GM21576 (cell line): Measurements from ENCODE around the gene MYO7A.

Experiments
- ATAC-seq: cut with Tn5 transposase; IDR thresholded peaks from one replicate; pipeline ENCODE4 v1.9.1; 2021; ENCODE audit warnings: mild to moderate bottlenecking, moderate library complexity; ENCODE audit not compliant: unreplicated experiment

MYO7A gene

DNA sequence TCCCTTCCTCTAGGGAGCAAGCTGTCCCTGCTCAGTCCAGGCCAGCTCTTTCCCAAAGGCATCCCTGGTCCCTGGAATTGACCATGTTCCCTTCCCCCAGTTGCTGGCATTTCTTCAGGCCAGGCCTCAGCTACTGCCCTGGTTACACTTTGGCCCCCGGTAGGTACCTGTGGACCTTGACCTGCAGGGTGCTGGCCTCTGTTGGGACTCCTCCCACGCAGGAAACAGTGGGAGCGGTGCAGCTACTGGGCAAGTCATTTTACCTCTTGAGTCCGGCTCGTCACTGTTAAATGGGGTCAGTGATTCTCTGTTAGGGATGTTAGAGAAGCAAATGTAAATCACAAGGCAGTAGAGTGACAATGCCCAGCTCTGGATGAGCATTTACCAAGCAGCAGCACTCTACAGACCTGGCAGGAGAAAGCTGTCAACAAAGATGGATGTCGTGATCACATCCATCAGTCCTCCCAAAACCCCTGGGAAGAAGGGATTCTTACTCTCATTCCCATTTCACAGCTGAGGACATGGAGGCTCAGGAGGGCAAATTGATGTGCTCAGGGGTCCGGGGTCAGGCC lies 16.9 kb downstream of the MYO7A start:
- ATAC-seq: no peak

DNA sequence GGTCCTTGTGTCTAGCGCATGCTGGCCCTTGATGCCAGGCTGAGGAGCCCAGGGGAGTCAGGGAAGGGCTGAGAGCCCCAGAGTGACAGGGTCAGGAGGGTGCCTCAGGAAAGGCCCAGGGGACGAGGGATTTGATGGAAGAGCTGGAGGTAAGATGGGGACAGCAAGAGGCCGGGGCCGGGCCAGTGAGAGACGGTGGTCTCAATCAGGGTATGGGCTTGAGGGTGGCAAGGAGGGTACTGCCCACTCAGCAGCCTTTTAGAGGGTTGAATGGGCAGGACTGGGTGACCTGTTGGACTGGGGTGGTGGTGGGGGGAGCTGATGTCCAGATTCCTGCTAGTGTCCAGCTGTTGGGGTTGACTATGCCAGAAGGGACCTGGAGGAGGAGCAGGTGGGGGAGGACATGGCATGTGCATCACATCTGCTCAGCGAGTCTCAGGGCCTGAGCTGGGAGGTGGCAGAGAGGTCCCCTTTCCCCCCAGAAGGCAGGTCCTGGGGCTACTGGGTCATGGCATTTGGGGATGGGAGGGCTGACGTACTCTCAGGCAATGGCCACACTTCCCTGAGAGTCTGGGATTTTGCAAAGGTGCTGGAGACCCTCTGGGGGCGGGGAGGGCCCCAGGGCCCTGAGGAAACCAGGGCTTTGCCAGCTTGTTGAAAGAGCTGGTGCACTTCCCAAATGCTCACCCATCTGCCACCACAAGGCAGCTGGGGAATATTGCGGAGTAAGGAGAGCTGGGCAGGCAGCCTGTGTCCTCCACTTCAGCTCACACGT lies 18.4 kb downstream of the MYO7A start:
- ATAC-seq: no peak

DNA sequence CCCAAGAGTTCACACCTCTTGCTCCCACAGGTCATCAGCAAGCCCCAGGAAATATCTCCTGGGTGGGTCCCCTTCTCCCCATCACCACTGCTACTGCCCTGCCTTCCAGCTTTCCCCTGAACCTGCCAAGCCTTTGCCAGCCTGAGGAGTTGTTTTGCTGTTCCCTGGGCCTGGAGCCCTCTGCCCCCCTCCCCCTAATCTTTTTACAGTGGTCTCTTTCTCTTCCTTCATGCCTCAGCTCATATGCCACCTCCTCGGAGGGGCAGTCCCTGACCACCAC lies 18.9 kb downstream of the MYO7A start:
- ATAC-seq: no peak

DNA sequence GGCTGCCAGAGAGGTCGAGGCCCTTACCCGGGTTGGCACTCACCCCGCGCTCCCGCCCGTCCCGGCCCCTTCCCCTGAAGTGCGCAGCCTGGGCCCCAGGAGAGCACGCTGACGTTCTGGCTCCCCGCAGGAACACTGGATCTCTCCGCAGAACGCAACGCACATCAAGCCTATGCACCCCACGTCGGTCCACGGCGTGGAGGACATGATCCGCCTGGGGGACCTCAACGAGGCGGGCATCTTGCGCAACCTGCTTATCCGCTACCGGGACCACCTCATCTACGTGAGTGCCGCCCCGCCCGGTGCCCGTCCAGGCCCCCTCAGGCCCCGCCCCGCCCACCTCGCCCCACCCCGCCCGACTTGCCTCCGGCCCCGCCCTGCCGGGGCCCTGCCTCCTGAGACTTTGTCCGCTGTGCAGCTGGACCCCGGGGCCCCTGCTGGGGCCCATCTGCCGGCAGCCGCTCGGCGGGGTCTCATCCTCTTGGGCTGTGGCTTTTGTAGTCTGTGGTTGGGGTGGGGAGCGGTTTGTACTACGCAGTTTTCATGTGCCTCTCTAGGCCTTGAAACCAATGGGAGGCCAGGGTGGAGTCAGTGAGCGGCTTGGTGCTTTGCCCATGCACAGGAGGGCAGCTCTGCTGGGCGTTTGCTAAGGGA lies 19.7 kb downstream of the MYO7A start:
- ATAC-seq: no peak

DNA sequence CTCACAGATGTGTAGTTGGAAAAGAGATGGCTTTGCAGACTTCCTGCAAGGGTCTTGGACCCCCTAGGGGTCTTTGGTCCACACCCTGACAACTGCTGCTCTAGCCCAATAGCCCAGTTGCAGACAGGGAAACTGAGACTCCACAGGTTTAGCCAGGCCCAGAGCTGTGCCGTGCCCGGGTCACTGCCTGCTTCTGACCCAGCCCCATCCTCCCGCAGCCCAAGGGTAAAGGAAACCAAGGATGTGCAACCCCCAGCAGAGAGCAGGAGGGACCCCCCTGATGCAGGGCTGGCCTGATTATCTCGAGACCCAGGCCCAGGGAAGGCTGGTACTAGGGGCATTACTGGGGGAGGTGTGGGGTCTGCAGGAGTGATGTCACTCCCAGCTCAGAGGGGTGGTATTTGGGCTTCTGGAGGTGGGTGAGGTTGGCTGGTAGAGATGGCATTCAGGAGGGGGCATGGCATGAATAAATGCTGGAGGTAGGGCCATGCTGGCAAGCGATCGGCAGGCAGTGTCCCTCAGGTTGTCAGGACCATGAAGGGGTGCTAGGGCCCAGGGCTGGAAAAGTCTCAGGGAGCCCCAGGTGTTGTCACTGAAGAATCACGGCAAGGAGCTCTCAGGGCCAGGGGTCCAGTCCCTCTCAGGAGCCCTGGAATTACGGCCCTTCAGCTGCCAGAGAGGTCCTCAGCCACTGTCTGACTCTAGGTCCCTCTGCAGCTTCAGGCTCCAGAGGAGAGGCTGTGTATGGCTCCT lies 21.1 kb downstream of the MYO7A start:
- ATAC-seq: no peak

DNA sequence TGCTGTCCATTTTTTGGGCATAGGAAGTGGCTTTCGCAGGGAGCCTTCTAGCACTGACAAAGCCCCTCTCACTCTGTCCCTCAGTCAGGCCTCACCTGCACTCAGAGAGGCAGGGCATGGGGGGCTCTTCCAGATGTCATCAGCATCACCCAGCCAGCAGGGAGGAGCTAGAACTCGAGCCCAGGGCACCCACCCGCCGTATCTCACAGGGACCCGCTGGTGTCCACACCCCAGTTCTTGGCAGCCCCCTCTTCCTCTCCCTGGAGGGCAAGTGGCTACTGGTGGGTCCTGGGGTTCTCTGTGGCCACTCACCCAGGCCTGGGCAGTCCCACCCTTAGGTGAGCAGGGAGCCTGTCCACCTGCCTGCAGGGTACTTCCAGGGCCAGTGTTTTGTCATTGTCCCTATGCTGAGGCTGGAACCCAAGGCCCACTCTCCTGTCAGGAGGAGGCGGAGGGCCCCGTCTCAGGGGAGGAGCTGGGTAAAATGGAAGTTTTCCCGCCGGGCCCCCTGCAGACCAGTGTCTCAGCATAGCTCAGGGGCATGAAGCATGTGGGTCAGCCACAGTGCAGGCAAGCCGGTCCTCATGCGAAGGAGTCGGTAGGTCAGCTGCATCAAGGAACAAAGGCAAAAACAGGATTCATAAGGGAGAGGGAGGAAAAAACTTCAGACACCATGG lies 21.8 kb downstream of the MYO7A start:
- ATAC-seq: no peak

DNA sequence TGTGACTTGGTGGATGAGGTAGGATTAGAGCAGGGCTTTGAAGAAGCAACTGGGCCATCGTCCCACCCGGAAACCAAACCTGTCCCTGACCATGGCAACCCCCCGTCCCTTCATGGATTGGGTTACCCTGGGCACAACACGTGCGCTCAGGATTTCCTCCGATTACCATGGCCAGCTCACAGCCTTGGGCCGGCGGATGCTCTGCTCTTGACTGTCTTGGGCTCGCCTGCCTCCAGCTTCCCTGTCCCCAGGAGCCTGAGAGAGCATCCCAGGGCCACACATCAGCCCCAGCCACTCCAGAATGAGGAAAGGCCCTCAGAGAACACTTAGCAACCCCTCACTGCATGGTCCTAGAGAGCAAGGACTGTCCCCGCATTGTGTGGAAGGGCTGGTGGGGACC lies 22.8 kb downstream of the MYO7A start:
- no peak for ATAC-seq

DNA sequence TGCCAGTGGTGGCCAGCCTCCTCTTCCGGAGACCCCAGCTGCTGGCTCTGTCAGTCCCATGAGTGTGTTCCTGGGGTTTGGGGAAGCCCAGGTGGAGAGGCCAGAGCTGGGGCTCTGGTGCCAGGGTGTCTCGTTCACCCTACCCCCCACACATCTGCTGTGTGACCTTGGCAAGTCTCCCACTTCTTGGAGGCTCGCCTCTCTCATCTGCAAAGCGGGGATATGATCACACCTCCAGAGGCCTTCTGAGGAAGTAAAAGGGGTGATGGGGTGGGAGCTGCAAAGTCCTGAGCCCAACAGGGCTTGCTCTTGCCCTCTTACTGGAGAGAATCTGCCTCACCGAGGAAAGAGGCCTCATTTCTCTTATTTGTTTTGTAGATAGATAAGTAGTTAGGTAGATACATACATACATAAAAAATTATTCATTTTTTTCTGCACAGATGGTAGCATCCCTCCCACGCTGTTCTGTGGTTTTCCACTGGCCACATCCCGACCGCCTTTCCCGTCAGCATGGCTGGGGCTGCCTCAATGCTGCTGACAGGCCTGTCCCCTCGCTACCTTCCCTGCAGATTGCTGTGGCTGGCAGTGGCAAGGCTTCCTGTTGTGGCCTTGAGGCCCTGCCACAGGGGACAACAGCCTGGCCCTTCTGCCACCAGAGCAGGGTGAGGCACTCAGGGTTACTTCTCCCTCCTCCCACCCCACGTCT lies 23.9 kb downstream of the MYO7A start:
- ATAC-seq: no peak

DNA sequence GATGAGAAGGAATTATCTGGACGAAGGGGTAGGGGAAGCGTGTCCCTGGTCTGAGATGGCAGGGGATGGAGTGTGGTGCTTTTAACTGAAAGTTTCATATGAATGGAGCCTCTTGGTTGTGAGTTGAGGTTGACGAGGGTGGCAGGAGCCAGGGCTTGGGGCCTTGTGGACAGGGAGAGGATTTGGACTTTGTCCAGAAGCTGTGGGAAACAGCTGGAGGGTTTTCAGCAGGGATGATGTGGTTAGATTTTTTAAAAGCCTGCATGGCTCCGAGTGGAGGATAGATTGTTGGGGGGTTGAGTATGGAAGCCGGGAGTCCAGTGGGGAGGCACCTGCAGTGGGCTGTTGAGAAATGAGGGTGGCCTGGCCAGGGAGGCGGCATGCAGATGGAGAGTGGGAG lies 24.8 kb downstream of the MYO7A start:
- ATAC-seq: no peak

DNA sequence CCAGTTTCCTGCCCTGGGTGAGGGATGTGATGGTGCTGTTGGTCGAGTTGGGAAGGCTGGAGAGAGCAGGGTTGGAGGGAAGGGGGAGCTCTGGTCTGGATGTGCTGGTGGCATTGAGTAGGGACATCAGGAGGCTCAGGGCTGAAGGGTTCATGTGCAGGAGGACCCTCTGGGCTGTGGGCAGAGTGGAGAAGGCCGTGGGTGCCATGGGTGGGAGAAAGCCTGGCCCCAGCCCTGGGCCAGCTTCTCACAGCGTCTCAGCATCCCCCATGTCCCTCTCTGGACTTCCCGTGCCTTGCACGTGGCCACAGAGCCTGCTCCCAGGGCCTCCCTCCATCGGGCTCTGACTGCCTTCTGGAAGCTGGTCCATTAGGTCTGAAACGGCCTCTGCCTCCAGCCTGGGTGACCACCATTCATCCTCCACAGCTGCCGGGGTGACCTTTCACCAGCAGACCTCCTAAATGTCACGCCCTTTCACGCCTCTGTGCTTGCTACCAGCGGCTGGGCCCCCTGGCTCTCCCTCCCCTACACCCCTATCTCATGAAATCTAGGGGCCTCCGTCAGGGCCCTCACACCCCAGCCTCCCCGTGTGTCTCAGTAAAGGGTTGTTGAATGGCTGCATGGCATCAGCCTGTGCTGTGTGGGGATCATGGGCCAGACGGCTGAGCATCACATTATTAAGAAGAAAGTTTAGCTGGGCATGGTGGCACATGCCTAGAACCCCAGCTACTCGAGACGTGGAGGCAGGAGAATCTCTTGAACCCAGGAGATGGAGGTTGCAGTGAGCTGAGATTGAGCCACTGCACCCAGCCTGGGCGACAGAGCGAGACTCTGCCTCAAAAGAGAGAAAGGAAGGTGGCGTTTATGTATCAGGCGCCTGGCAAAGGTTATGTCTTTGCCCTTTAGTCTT lies 25.5 kb downstream of the MYO7A start:
- no peak for ATAC-seq

DNA sequence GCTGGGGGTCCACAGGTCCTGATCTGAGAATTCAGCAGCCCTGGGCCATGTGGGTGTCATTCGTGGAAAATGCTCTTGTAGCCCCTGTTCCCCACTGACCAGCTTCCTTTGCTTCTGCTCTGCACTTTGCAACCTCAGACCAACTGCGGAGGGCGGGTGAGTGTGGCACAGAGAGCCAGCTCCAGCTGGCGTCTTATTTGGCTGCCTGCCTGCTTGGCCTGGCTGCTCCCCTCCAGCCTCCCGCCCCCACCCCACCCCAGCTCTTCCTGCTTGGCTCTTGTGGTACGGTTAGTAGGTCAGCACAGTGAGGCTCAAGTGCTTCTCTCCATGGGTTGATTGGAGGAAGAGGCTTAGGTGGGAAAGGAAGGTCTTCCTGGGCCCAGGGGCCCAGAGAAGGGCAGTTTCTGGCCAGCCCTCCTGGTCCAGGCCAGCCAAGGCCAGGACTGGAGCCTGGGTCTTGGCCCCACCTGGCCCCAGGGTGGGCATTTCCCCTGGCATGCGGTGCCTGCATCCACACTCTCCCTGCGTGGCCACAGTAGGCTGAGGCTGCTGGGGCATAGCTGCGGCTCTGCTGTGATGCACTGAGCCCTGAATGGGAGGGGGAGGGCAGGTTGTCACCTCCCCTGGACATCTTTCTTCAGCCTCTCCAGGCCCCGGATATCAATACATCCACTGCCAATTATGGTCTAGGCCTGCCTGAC lies 26.5 kb downstream of the MYO7A start:
- no peak for ATAC-seq

DNA sequence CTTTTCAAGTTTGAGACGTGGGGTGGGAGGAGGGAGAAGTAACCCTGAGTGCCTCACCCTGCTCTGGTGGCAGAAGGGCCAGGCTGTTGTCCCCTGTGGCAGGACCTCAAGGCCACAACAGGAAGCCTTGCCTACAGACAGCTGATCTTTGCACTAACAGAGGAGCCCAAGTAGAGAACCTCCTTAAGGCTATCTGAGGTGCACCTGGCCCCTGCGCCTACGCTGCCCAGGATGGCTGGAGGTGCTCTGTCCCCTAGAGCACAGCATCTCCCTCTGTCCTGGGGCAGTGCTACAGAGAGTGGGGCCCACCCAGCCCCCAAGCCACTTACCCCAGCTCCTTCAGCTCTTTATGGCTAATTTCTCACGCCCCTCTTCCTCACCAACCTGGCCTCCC lies 27.0 kb downstream of the MYO7A start:
- no peak for ATAC-seq

DNA sequence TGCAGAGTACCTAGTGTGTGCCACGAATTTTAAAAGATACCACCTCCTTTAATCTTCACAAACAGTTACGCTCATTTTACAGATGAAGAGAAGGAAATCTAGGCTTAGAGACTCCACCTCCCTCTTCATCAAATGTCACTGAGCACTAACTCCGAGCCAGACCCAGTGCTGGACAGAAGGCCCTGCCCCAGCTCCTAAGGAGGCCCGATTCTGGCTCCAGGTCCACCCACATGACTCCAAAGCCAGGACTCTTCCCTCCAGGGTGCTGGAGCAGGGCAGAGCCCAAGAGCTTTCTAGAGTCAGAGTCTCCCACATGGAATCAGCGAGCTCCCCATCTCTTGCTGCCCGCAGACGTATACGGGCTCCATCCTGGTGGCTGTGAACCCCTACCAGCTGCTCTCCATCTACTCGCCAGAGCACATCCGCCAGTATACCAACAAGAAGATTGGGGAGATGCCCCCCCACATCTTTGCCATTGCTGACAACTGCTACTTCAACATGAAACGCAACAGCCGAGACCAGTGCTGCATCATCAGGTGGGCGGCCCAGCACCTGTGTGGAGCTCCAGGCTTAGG lies 27.6 kb downstream of the MYO7A start:
- ATAC-seq: no peak

DNA sequence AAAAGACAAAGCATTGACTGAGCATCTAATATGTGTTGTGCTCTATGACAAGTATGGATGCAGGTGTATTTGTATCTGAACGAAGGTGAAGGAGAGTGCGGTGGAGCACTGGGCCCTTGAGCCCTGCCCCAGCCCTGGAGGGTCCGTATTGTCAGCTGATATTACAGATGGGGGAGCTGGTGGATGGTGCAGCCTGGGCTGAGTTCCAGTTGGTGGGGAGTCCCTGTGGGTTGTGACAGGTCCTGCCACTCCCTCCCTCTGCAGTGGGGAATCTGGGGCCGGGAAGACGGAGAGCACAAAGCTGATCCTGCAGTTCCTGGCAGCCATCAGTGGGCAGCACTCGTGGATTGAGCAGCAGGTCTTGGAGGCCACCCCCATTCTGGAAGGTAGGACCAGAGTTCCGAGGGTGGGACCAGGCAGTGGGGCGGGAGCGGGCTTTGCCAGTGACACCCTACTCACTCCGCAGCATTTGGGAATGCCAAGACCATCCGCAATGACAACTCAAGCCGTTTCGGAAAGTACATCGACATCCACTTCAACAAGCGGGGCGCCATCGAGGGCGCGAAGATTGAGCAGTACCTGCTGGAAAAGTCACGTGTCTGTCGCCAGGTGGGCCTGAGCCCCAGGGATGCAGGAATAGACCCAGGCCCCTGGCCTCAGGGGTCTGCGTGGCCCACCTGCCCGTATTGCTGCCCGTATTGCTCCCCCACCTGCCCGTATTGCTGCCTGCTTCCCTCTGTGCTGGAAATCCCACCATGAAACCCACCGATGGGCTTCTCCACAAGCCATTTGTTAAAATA lies 28.6 kb downstream of the MYO7A start:
- no peak for ATAC-seq

DNA sequence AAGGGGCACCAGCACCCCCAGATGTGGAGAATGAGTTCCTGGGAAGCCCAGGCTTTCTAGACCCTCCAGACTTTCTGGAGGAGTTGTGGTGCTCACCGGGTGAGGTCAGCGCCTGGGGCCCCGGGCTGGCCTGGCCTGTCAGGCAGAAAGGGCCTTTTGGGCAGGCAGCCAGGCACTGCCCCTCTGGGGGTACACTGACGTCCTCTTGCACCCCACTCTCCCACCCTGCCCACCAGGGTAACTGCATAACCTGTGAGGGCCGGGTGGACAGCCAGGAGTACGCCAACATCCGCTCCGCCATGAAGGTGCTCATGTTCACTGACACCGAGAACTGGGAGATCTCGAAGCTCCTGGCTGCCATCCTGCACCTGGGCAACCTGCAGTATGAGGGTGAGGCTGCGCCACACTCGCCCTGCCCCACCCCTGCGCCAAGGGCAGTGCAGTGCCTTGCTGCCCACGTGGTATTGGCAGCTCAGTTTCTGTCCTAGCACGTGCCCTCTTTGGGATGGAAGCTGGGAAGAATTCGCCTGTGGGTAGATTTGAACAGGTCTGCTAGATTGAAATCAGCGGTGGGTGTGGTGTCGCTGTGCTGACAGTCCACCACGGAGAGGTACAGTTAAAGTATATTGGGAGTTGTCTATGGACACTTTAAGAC lies 30.1 kb downstream of the MYO7A start:
- ATAC-seq: no peak

DNA sequence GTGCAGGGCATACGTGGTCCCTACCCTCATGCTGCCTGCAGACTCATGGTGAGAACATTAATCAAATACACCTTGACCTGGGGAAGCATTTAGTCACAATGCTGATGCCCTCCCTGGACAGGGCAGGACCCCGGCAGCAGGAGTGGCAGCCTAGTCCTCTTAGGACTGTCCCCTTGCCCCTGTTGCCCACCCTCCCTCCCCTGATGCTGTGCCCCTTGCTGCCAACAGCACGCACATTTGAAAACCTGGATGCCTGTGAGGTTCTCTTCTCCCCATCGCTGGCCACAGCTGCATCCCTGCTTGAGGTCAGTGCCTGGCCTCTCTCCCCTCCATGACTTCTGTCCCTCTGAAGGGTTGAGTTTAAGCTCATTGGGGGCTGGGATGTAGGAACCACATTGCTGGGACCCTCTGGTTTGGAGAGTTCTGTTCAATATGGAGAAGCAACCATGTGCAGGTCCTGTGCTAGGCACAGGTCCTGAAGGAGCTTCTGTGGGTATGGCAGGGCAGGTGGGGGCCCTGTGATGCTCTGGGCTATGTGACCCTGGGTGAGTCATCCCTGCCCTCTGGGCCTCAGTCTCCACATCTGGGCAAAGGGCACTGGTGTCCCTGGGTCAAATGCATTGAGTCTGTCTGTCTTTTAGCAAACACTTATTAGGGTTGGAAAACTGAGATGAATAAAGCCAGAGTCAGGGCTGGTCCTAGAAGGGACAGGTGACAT lies 31.3 kb downstream of the MYO7A start:
- no peak for ATAC-seq
